Measurements from ENCODE around the gene LRRFIP1. TPM values are rescaled to one million over a fixed set of nuclear protein-coding genes. Genes with fewer than 3 reads are reported as not detected.

LRRFIP1 gene
- total RNA-seq, 6 experiments from 2014 or later: 90.6 to 107 (median 102) TPM

GRCh38 chr2:237697586-237698357 lies 70.4 kb downstream of the LRRFIP1 start:
- Mint-ChIP-seq H3K4me3 (no peak overlapping the region), H3K4me1 (ENCODE audit: low read depth) (peaks cover 90% of the 10 kb centered on the region), H3K36me3 (ENCODE audit: low read depth) (peaks cover 15% of the 10 kb centered on the region; the same call in 1 of the 2 replicates), H3K27ac (no peak overlapping the region), H3K9me3 (no peaks in the 10 kb centered on the region), H3K27me3 (ENCODE audit: insufficient read depth) (peaks cover 5% of the 10 kb centered on the region)
- DNase-seq: no peak
- no peak for TF ChIP-seq CTCF (IDR thresholded peaks at IDR 0.05)

- Mint-ChIP-seq H3K4me1 (ENCODE audit: low read depth) (peaks cover 91% of the 10 kb centered on the region), H3K4me3 (no peak overlapping the region), H3K36me3 (ENCODE audit: low read depth) (peaks cover 11% of the 10 kb centered on the region; the same call in 1 of the 2 replicates), H3K27ac (peak overlapping the region; percentile 43), H3K27me3 (ENCODE audit: insufficient read depth) (peaks cover 7% of the 10 kb centered on the region), H3K9me3 (no peaks in the 10 kb centered on the region)
- TF ChIP-seq CTCF (IDR thresholded peaks at IDR 0.05): no peak
- DNase-seq: no peak
These were observed 70.9 kb downstream of the LRRFIP1 start for GRCh38 chr2:237698358-237698694.

GRCh38 chr2:237699870-237700511 lies 72.6 kb downstream of the LRRFIP1 start:
- Mint-ChIP-seq H3K27ac (peak overlapping the region; percentile 96), H3K27me3 (ENCODE audit: insufficient read depth) (peaks cover 10% of the 10 kb centered on the region), H3K4me1 (ENCODE audit: low read depth) (peaks cover 91% of the 10 kb centered on the region), H3K4me3 (peak overlapping the region; percentile 16; the same call in 1 of the 2 replicates), H3K9me3 (no peaks in the 10 kb centered on the region), H3K36me3 (ENCODE audit: low read depth) (0 out of 2 replicates have a peak, but pooled peaks cover 11% of the 10 kb centered on the region)
- DNase-seq: no peak
- no peak for TF ChIP-seq CTCF (IDR thresholded peaks at IDR 0.05)

GRCh38 chr2:237700512-237701032 lies 73.2 kb downstream of the LRRFIP1 start:
- Mint-ChIP-seq H3K4me3 (peak overlapping the region; percentile 16; the same call in 1 of the 2 replicates), H3K27me3 (ENCODE audit: insufficient read depth) (peaks cover 10% of the 10 kb centered on the region), H3K36me3 (ENCODE audit: low read depth) (0 out of 2 replicates have a peak, but pooled peaks cover 11% of the 10 kb centered on the region), H3K9me3 (no peaks in the 10 kb centered on the region), H3K27ac (peak overlapping the region; percentile 96), H3K4me1 (ENCODE audit: low read depth) (peaks cover 87% of the 10 kb centered on the region)
- peak; percentile 42 for DNase-seq
- no peak for TF ChIP-seq CTCF (IDR thresholded peaks at IDR 0.05)

GRCh38 chr2:237701033-237701858 lies 73.9 kb downstream of the LRRFIP1 start:
- H3K27ac Mint-ChIP-seq: peak overlapping the region; percentile 96
- H3K36me3 Mint-ChIP-seq (ENCODE audit: low read depth): 0 out of 2 replicates have a peak, but pooled peaks cover 11% of the 10 kb centered on the region
- peaks cover 80% of the 10 kb centered on the region for H3K4me1 Mint-ChIP-seq (ENCODE audit: low read depth)
- DNase-seq: no peak
- no peak for TF ChIP-seq CTCF (IDR thresholded peaks at IDR 0.05)
- peaks cover 10% of the 10 kb centered on the region for H3K27me3 Mint-ChIP-seq (ENCODE audit: insufficient read depth)
- peak overlapping the region; percentile 26; the same call in 1 of the 2 replicates for H3K4me3 Mint-ChIP-seq
- no peaks in the 10 kb centered on the region for H3K9me3 Mint-ChIP-seq

Data from HFFc6 (cell line).